ENCODE measurements around the gene LYPD8. TPM values are rescaled to one million over a fixed set of nuclear protein-coding genes. Genes with fewer than 3 reads are reported as not detected.
A peak's percentile ranks its signal among the peaks of the same experiment; 100 is the strongest.

LYPD8 gene
- total and polyA plus RNA-seq, 9 of the 15 experiments (the other 6 are each of a cell fraction or from before 2014, with no cell fraction given), result 0.50 to 2.1 (median 1.3) TPM

GRCh38 chr1:248691567-248692155 lies 63.9 kb downstream of the LYPD8 start:
- no peak overlapping the region for H3K27ac ChIP-seq (ENCODE audit: extremely low read depth, low read depth, low read length)
- CTCF ChIA-PET (ENCODE audit: low intra/inter-chr PET ratio), result no interaction called here
- peak; percentile 97 for ATAC-seq
- H4K20me1 ChIP-seq (replicated peaks; ENCODE audit: control insufficient read depth, insufficient read depth, low read length), result no peaks in the 10 kb centered on the region
- POLR2A ChIA-PET, result no interaction called here
- 6% methylated on average over 44 of the region's 51 CpGs for WGBS (ENCODE audit: insufficient coverage, low coverage, missing lambda C conversion rate)
- intact Hi-C loops (cut with micrococcal nuclease) (no loop called here), in situ Hi-C loops (cut with MboI) (no loop called here)
- peak; percentile 62 to 85 (median 78) for DNase-seq (ENCODE audit: extremely low read depth in 1 of 4, low spot score in 3 of 4)
- FAIRE-seq, result no peak
- 0 out of 5 replicates have a peak, but pooled peaks cover 0 to 5% of the 10 kb centered on the region in 2 experiments for H3K27me3 ChIP-seq (ENCODE audit: control insufficient read depth in 2 of 2, insufficient read depth in 2 of 2, low read length in 2 of 2)
- H3K36me3 ChIP-seq (ENCODE audit: control insufficient read depth, insufficient read depth, low read length), result no peaks in the 10 kb centered on the region
- BruUV-seq (replicated peaks), result no TSS peak
- H3K4me3 ChIP-seq, result peak overlapping the region; percentile 21; the same call in 1 of the 2 replicates
- no peaks in the 10 kb centered on the region for H3K9me3 ChIP-seq (replicated peaks; ENCODE audit: control insufficient read depth, insufficient read depth, low read depth, low read length)
- no peaks in the 10 kb centered on the region for H3K9me1 ChIP-seq (ENCODE audit: control insufficient read depth, insufficient read depth, low read length)
- peak overlapping the region; percentile 68 for H3K4me2 ChIP-seq (ENCODE audit: insufficient read depth, low read length)
- peak overlapping the region; percentile 75 for H2AFZ ChIP-seq (ENCODE audit: low read depth, low read length)
- peak overlapping the region; percentile 18 to 65; a peak in 2 of 4 replicates for H3K9ac ChIP-seq (ENCODE audit: insufficient read depth in 1 of 2, low read depth in 2 of 2, low read length in 2 of 2)
- no peaks in the 10 kb centered on the region for H3K79me2 ChIP-seq (ENCODE audit: control insufficient read depth, insufficient read depth, low read length)
- H3K4me1 ChIP-seq (replicated peaks in 1 of 2; ENCODE audit: control insufficient read depth in 2 of 2, insufficient read depth in 2 of 2, low read length in 2 of 2), result peaks cover 0 to 9% of the 10 kb centered on the region in 2 experiments; a peak in 3 of 5 replicates
- TF ChIP-seq ZNF444 (CRISPR knock-in tag; IDR thresholded peaks at IDR 0.05) (no peak), CBX2 (IDR thresholded peaks at IDR 0.05; ENCODE audit: insufficient read depth, low read length, poor library complexity, severe bottlenecking) (no peak), ZNF696 (CRISPR knock-in tag; conservative IDR thresholded peaks at IDR 0.05) (no peak), HMGN3 (IDR thresholded peaks at IDR 0.05; ENCODE audit: borderline replicate concordance, extremely low read depth, insufficient read length, low read depth, low read length) (no peak), KAT7 (CRISPR knock-in tag; IDR thresholded peaks at IDR 0.05; ENCODE audit: borderline replicate concordance) (no peak), ZNF12 (CRISPR knock-in tag; IDR thresholded peaks at IDR 0.05) (no peak), ZNF76 (CRISPR knock-in tag; IDR thresholded peaks at IDR 0.05; ENCODE audit: borderline replicate concordance) (0 out of 2 replicates have a peak, but pooled peaks have one; percentile 32), ZNF764 (CRISPR knock-in tag; IDR thresholded peaks at IDR 0.05; ENCODE audit: low read depth) (no peak), ZNF134 (CRISPR knock-in tag; conservative IDR thresholded peaks at IDR 0.05) (no peak), GABPB1 (CRISPR knock-in tag; IDR thresholded peaks at IDR 0.05) (peak; percentile 50; the same call in 1 of the 2 replicates), RFX5 (IDR thresholded peaks at IDR 0.05; ENCODE audit: low read depth, low read length) (no peak), NFATC3 (IDR thresholded peaks at IDR 0.05) (no peak), ELF2 (CRISPR knock-in tag; IDR thresholded peaks at IDR 0.05) (no peak), RERE (CRISPR knock-in tag; IDR thresholded peaks at IDR 0.05; ENCODE audit: borderline replicate concordance) (peak; percentile 77; the same call in 1 of the 2 replicates), CHCHD3 (CRISPR knock-in tag; IDR thresholded peaks at IDR 0.05) (no peak), GABPB2 (CRISPR knock-in tag; conservative IDR thresholded peaks at IDR 0.05) (no peak), ZNF184 (CRISPR knock-in tag; IDR thresholded peaks at IDR 0.05) (no peak)
- TF ChIP-seq, protein P1, sequence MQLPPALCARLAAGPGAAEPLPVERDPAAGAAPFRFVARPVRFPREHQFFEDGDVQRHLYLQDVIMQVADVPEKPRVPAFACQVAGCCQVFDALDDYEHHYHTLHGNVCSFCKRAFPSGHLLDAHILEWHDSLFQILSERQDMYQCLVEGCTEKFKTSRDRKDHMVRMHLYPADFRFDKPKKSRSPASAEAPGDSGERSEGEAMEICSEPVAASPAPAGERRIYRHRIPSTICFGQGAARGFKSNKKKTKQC (CRISPR knock-in tag; IDR thresholded peaks at IDR 0.05), result peak; percentile 96

Measured in K562 (cell line).